Thymus (tissue), 11 donors: ENCODE data around the gene SLC5A2. TPM values are rescaled to one million over a fixed set of nuclear protein-coding genes. Genes with fewer than 3 reads are reported as not detected.
"Not testable (repeated sequence)": the region's sequence is repeated elsewhere in the genome, so short reads cannot be mapped to it uniquely, and the experiment has no call there.

Experiments used
- DNase-seq, 9 donors: peaks; one replicate each; pipeline ENCODE4 v3.0.0-alpha.2; 2013; ENCODE audit warnings: low spot score in 9 of 9, low read depth in 6 of 9, missing footprints in 1 of 9
- H3K27ac ChIP-seq, 2 donors: one replicate each; pipeline ENCODE4 v1.5.1; 2013; ENCODE audit warnings: control low read depth in 1 of 2, low read depth in 1 of 2, low read length in 1 of 2, mild to moderate bottlenecking in 1 of 2, moderate library complexity in 1 of 2
- H3K27me3 ChIP-seq, 2 donors: one replicate each; pipeline ENCODE4 v1.5.1; 2013; ENCODE audit warnings: low read length in 1 of 2; ENCODE audit not compliant: control insufficient read depth in 2 of 2, insufficient read depth in 1 of 2
- H3K36me3 ChIP-seq, 2 donors: one replicate each; pipeline ENCODE4 v1.5.1; 2013; ENCODE audit warnings: low read length in 1 of 2, mild to moderate bottlenecking in 1 of 2, moderate library complexity in 1 of 2; ENCODE audit not compliant: control insufficient read depth in 2 of 2, insufficient read depth in 2 of 2
- H3K4me1 ChIP-seq, 2 donors: one replicate each; pipeline ENCODE4 v1.5.1; 2013; ENCODE audit warnings: low read length in 2 of 2; ENCODE audit not compliant: control insufficient read depth in 2 of 2, insufficient read depth in 2 of 2
- H3K4me3 ChIP-seq, 2 donors: one replicate each; pipeline ENCODE4 v1.5.1; 2013; ENCODE audit warnings: low read length in 2 of 2, control low read depth in 1 of 2, mild to moderate bottlenecking in 1 of 2
- H3K9me3 ChIP-seq, 2 donors: one replicate each; pipeline ENCODE4 v1.5.1; 2013; ENCODE audit warnings: low read length in 1 of 2, mild to moderate bottlenecking in 1 of 2; ENCODE audit not compliant: control insufficient read depth in 2 of 2, insufficient read depth in 1 of 2
- WGBS: extraction: QIAGEN DNeasy Blood & Tissue Kit; methylation state at CpG from one replicate; pipeline ENCODE4 v1.1.7; 2013; 5-methylcytosine and 5-hydroxymethylcytosine counted together
- polyA plus RNA-seq: library from polyadenylated mRNA; stranded (reverse); fragments of 200-250 nt; gene quantifications from one replicate; pipeline ENCODE4 v1.2.3, GENCODE V29; 2013
- total RNA-seq: library from RNA; stranded (reverse); fragments of 120-200 nt; gene quantifications from one replicate; pipeline ENCODE4 v1.2.4, GENCODE V29; 2013
- donor health status: healthy.

SLC5A2 gene
- total and polyA plus RNA-seq, 2 donors, result 0.14 to 2.8 TPM

GRCh38 chr16:31479751-31480150, 3.2 kb upstream of the SLC5A2 start:
- Histone ChIP-seq H3K4me1 (peaks cover 8 to 20% of the 10 kb centered on the region in 2 donors), H3K4me3 (no peak overlapping the region), H3K36me3 (no peaks in the 10 kb centered on the region), H3K27ac (no peak overlapping the region), H3K27me3 (peaks cover 2 to 34% of the 10 kb centered on the region in 2 donors), H3K9me3 (no peaks in the 10 kb centered on the region)
- WGBS, result 98% methylated on average over 9 of the region's 9 CpGs
- DNase-seq, result no peak

DNA sequence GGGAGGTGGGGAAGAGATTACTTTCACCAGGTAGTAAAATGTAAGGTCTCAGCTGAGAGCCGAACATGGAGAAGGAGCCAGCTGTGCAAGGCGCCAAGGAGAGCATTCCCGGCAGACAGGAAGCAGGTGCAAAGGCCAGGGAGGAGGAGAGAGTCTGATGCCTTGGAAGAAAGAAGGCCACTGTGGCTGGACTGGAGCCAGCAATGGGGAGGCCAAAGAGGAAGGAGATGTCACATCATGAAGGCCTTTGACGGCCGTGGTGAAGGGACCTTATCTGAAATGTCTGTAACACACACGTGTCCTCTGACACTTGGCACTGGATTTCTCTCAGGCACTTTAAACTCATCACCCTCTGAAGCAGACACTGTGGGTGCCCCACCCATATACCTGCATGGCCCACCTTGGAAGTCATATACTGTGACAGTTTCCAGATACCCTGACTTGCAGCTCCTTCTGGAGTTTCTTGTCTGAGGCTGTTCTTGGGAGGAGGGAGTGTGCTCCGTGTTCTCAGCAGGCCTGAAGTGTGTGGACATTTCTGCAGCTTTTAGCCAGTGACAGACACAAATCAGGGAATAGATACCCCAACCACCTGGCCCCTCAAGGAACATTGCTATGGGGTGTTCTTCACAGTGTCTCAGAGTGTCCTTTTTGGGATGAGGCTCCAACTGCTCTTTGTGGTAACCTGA, 1.9 kb upstream of the SLC5A2 start:
- no peaks in the 10 kb centered on the region for H3K36me3 ChIP-seq
- no peak for DNase-seq
- H3K27ac ChIP-seq, result no peak overlapping the region
- 50% methylated on average over 7 of the region's 7 CpGs for WGBS
- no peaks in the 10 kb centered on the region for H3K9me3 ChIP-seq
- H3K4me1 ChIP-seq, result peaks cover 6 to 17% of the 10 kb centered on the region in 2 donors
- H3K4me3 ChIP-seq, result no peak overlapping the region
- H3K27me3 ChIP-seq, result peaks cover 3 to 31% of the 10 kb centered on the region in 2 donors

GRCh38 chr16:31484048-31484447, 1.1 kb downstream of the SLC5A2 start:
- Histone ChIP-seq H3K4me1 (peaks cover 10 to 17% of the 10 kb centered on the region in 2 donors), H3K27me3 (peaks cover 4 to 44% of the 10 kb centered on the region in 2 donors)
- H3K4me3 ChIP-seq, H3K9me3 ChIP-seq, H3K36me3 ChIP-seq, H3K27ac ChIP-seq, DNase-seq: not testable (repeated sequence)
- WGBS, result 96% methylated on average over 4 of the region's 4 CpGs

DNA sequence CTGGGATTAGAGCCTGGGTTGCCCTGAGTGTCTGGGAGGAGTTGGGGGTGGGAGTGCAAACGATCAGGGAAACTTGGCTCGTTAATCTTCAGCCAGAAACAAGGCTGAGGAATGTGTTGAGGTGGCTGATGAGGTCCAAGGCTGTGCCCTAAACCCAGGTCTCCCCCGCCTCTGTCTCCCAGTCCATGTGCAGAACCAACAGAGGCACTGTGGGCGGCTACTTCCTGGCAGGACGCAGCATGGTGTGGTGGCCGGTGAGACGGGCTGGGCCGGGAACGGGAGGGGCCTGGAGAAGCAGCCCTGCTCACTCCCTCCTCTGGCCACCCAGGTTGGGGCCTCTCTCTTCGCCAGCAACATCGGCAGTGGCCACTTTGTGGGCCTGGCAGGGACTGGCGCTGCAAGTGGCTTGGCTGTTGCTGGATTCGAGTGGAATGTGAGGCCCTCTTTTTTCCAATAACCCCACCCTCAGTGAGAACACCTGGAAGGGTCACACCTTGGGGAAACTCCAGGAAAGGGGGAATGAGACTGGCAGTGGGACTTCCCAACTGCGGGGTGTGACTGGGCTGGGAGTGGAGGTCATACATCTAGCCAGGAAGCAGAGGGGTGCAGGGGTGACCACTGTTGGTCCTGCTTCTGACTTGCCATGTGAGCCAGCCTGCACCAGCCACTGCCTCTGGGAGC, 1.7 kb downstream of the SLC5A2 start:
- Histone ChIP-seq H3K27me3 (peaks cover 4 to 44% of the 10 kb centered on the region in 2 donors), H3K36me3 (no peaks in the 10 kb centered on the region), H3K27ac (no peak overlapping the region), H3K9me3 (no peaks in the 10 kb centered on the region), H3K4me3 (no peak overlapping the region), H3K4me1 (peaks cover 10 to 17% of the 10 kb centered on the region in 2 donors)
- WGBS, result 90% methylated on average over 14 of the region's 14 CpGs
- DNase-seq, result no peak

DNA sequence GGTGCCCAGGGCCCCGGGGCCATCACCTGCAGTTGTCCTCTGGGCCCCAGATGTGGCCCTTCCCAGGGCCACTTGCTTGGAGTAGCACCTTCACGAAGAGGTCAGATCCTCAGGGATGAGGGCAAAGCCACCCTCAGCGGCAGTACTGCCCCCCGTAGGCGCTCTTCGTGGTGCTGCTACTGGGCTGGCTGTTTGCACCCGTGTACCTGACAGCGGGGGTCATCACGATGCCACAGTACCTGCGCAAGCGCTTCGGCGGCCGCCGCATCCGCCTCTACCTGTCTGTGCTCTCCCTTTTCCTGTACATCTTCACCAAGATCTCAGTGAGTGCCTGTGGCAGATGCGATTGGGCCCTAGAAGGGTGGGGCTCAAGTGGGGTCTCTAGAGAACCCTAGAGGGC, 2.6 kb downstream of the SLC5A2 start:
- peaks cover 4 to 44% of the 10 kb centered on the region in 2 donors for H3K27me3 ChIP-seq
- H3K4me1 ChIP-seq, result peaks cover 10 to 17% of the 10 kb centered on the region in 2 donors
- no peaks in the 10 kb centered on the region for H3K9me3 ChIP-seq
- H3K4me3 ChIP-seq, result no peak overlapping the region
- 98% methylated on average over 17 of the region's 17 CpGs for WGBS
- H3K36me3 ChIP-seq, result peaks cover 0 to 7% of the 10 kb centered on the region in 2 donors
- no peak for DNase-seq
- H3K27ac ChIP-seq, result no peak overlapping the region

GRCh38 chr16:31486045-31486444, 3.1 kb downstream of the SLC5A2 start:
- DNase-seq, result no peak
- Histone ChIP-seq H3K36me3 (peaks cover 0 to 7% of the 10 kb centered on the region in 2 donors), H3K27me3 (peaks cover 4 to 44% of the 10 kb centered on the region in 2 donors), H3K4me1 (peaks cover 10 to 17% of the 10 kb centered on the region in 2 donors), H3K27ac (no peak overlapping the region), H3K9me3 (no peaks in the 10 kb centered on the region), H3K4me3 (no peak overlapping the region)
- 98% methylated on average over 5 of the region's 5 CpGs for WGBS

GRCh38 chr16:31487071-31487719, 4.3 kb downstream of the SLC5A2 start:
- Histone ChIP-seq H3K4me3 (peak overlapping the region; percentile 43 to 61), H3K9me3 (no peaks in the 10 kb centered on the region), H3K27ac (peak overlapping the region in 1 of 2 donors; percentile 33), H3K4me1 (peaks cover 10 to 17% of the 10 kb centered on the region in 2 donors), H3K36me3 (peaks cover 3 to 15% of the 10 kb centered on the region in 2 donors), H3K27me3 (peaks cover 4 to 44% of the 10 kb centered on the region in 2 donors)
- peak in 1 of 9 donors; percentile 13 for DNase-seq
- 5% methylated on average over 48 of the region's 48 CpGs for WGBS

GRCh38 chr16:31487720-31488467, 5.0 kb downstream of the SLC5A2 start:
- no peaks in the 10 kb centered on the region for H3K9me3 ChIP-seq
- peak overlapping the region in 1 of 2 donors; percentile 20 for H3K27ac ChIP-seq
- H3K36me3 ChIP-seq, result peaks cover 3 to 22% of the 10 kb centered on the region in 2 donors
- peaks cover 4 to 44% of the 10 kb centered on the region in 2 donors for H3K27me3 ChIP-seq
- DNase-seq, result peak in 7 of 9 donors; percentile 38 to 87 (median 67)
- 3% methylated on average over 60 of the region's 60 CpGs for whole genome bisulfite sequencing
- H3K4me1 ChIP-seq, result peaks cover 10 to 17% of the 10 kb centered on the region in 2 donors
- H3K4me3 ChIP-seq, result peak overlapping the region; percentile 43 to 61
